Prostate gland (tissue), 2 donors: ENCODE measurements around the gene CDH13.

Experiments
- CTCF ChIP-seq, 4 experiments: fragments of 200-600 bp in 2 of 4; fragments of 450-650 bp in 2 of 4; sonication (generic) in 2 of 4; IDR thresholded peaks; 1 replicate in 3 of 4; 2 replicates in 1 of 4; pipeline ENCODE4 v1.5.1; 2016 to 2019; ENCODE audit warnings: antibody characterized with exemption in 4 of 4, mild to moderate bottlenecking in 2 of 4, moderate library complexity in 2 of 4
- POLR2A ChIP-seq: fragments of 450-650 bp; IDR thresholded peaks from one replicate; pipeline ENCODE4 v1.6.1; 2016; ENCODE audit warnings: antibody characterized with exemption, mild to moderate bottlenecking
- POLR2AphosphoS5 ChIP-seq: sonication (generic); formaldehyde crosslinking; IDR thresholded peaks from one replicate; pipeline ENCODE4 v1.6.1; 2017; ENCODE audit warnings: antibody characterized with exemption

GRCh38 chr16:82900559-82900958, 273.8 kb downstream of the CDH13 start:
- TF ChIP-seq POLR2A, result no peak
- no peak for TF ChIP-seq CTCF (IDR thresholded peaks at IDR 0.05)
- no peak for TF ChIP-seq POLR2AphosphoS5
